Liver (tissue), 9 donors: ENCODE data around the gene RPS19BP1. TPM values are rescaled to one million over a fixed set of nuclear protein-coding genes. Genes with fewer than 3 reads are reported as not detected.
"Not testable (repeated sequence)": the region's sequence is repeated elsewhere in the genome, so short reads cannot be mapped to it uniquely, and the experiment has no call there.

ENCODE experiments used
- DNase-seq: peaks from one replicate; pipeline ENCODE4 v3.0.0-alpha.2; 2017; ENCODE audit warnings: low spot score
- H3K27ac ChIP-seq, 2 donors: one replicate each; pipeline ENCODE4 v1.7.0; 2013; ENCODE audit warnings: inconsistent platforms in 2 of 2, low read length in 2 of 2, control low read depth in 1 of 2, low read depth in 1 of 2, mild to moderate bottlenecking in 1 of 2
- H3K27me3 ChIP-seq, 4 donors: one replicate each; pipeline versions ENCODE4 v1.6.1 to v1.7.0; 2013; ENCODE audit warnings: low read length in 3 of 4, inconsistent platforms in 1 of 4, mild to moderate bottlenecking in 1 of 4, moderate library complexity in 1 of 4; ENCODE audit not compliant: control insufficient read depth in 4 of 4, insufficient read depth in 4 of 4
- H3K36me3 ChIP-seq, 4 donors: one replicate each; pipeline versions ENCODE4 v1.6.1 to v1.7.0; 2013; ENCODE audit warnings: low read length in 3 of 4, mild to moderate bottlenecking in 3 of 4, low read depth in 1 of 4, moderate library complexity in 1 of 4; ENCODE audit not compliant: control insufficient read depth in 4 of 4, insufficient read depth in 3 of 4
- H3K4me1 ChIP-seq, 4 donors: one replicate each; pipeline versions ENCODE4 v1.6.1 to v1.7.0; 2013; ENCODE audit warnings: low read length in 3 of 4, mild to moderate bottlenecking in 3 of 4, moderate library complexity in 1 of 4; ENCODE audit not compliant: control insufficient read depth in 4 of 4, insufficient read depth in 4 of 4
- H3K4me3 ChIP-seq, 3 donors: one replicate each; pipeline versions ENCODE4 v1.6.1 to v1.7.0; 2013; ENCODE audit warnings: low read length in 3 of 3, control low read depth in 1 of 3, low read depth in 1 of 3, mild to moderate bottlenecking in 1 of 3
- H3K9ac ChIP-seq, 2 donors: one replicate each; pipeline ENCODE4 v1.7.0; 2013; ENCODE audit warnings: low read length in 2 of 2, mild to moderate bottlenecking in 2 of 2, moderate library complexity in 2 of 2, control low read depth in 1 of 2, low read depth in 1 of 2
- H3K9me3 ChIP-seq, 4 donors: one replicate each; pipeline versions ENCODE4 v1.6.1 to v1.7.0; 2013; ENCODE audit warnings: low read length in 3 of 4; ENCODE audit not compliant: control insufficient read depth in 4 of 4
- ATF3 ChIP-seq: IDR thresholded peaks from 2 replicates; pipeline ENCODE4 v1.6.1; 2016; ENCODE audit warnings: antibody characterized with exemption
- CTCF ChIP-seq: fragments of 150-350 bp; IDR thresholded peaks from 2 replicates; pipeline ENCODE4 v1.5.1; 2017; ENCODE audit warnings: improper control_type of control experiment, low read depth, low read length; ENCODE audit not compliant: missing input control
- EGR1 ChIP-seq, 2 donors: IDR thresholded peaks; 2 replicates each; pipeline ENCODE4 v1.6.1; 2016 to 2018; ENCODE audit warnings: antibody characterized with exemption in 2 of 2, low read depth in 2 of 2
- FOXA1 ChIP-seq: IDR thresholded peaks from 2 replicates; pipeline ENCODE4 v1.6.1; 2016; ENCODE audit warnings: antibody characterized with exemption
- FOXA2 ChIP-seq: IDR thresholded peaks from 2 replicates; pipeline ENCODE4 v1.6.1; 2016; ENCODE audit warnings: antibody characterized with exemption
- GABPA ChIP-seq, 2 donors: IDR thresholded peaks in 1 of 2; conservative IDR thresholded peaks in 1 of 2; 2 replicates each; pipeline ENCODE4 v1.6.1; 2016; ENCODE audit warnings: antibody characterized with exemption in 2 of 2, mild to moderate bottlenecking in 1 of 2, moderate library complexity in 1 of 2
- HNF4A ChIP-seq, 2 donors: conservative IDR thresholded peaks; 2 replicates each; pipeline ENCODE4 v1.6.1; 2016; ENCODE audit warnings: antibody characterized with exemption in 2 of 2, mild to moderate bottlenecking in 2 of 2
- HNF4G ChIP-seq: IDR thresholded peaks from 2 replicates; pipeline ENCODE4 v1.6.1; 2016; ENCODE audit warnings: antibody characterized with exemption
- MAX ChIP-seq: IDR thresholded peaks from 2 replicates; pipeline ENCODE4 v1.6.1; 2016; ENCODE audit warnings: antibody characterized with exemption
- NR2F2 ChIP-seq: IDR thresholded peaks from 2 replicates; pipeline ENCODE4 v1.6.1; 2016; ENCODE audit warnings: antibody characterized with exemption
- RAD21 ChIP-seq, 2 donors: IDR thresholded peaks; 2 replicates each; pipeline ENCODE4 v1.6.1; 2016; ENCODE audit warnings: antibody characterized with exemption in 2 of 2, mild to moderate bottlenecking in 2 of 2
- REST ChIP-seq: IDR thresholded peaks from 2 replicates; pipeline ENCODE4 v1.6.1; 2016; ENCODE audit warnings: antibody characterized with exemption, mild to moderate bottlenecking
- RXRA ChIP-seq, 2 donors: IDR thresholded peaks; 2 replicates each; pipeline ENCODE4 v1.6.1; 2017 to 2018; ENCODE audit warnings: antibody characterized with exemption in 2 of 2, mild to moderate bottlenecking in 1 of 2
- SP1 ChIP-seq: IDR thresholded peaks from 2 replicates; pipeline ENCODE4 v1.6.1; 2018; ENCODE audit warnings: antibody characterized with exemption, mild to moderate bottlenecking
- TAF1 ChIP-seq: conservative IDR thresholded peaks from 2 replicates; pipeline ENCODE4 v1.6.1; 2016; ENCODE audit warnings: antibody characterized with exemption, mild to moderate bottlenecking
- YY1 ChIP-seq: IDR thresholded peaks from 2 replicates; pipeline ENCODE4 v1.6.1; 2016; ENCODE audit warnings: antibody characterized with exemption, mild to moderate bottlenecking
- ZBTB33 ChIP-seq: IDR thresholded peaks from 2 replicates; pipeline ENCODE4 v1.6.1; 2016; ENCODE audit warnings: antibody characterized with exemption
- WGBS: extraction: QIAGEN DNeasy Blood & Tissue Kit; methylation state at CpG from one replicate; pipeline ENCODE4 v1.1.7; 2013; 5-methylcytosine and 5-hydroxymethylcytosine counted together
- polyA plus RNA-seq, 2 donors: library from polyadenylated mRNA; stranded (reverse) in 1 of 2; unstranded in 1 of 2; fragments of 200-250 nt in 1 of 2; fragments of >200 nt in 1 of 2; fragmentation: Nextera tagmentation in 1 of 2; extraction: Ambion mirVana in 1 of 2; gene quantifications; one replicate each; pipeline versions ENCODE4 v1.2.1 to v1.2.3, GENCODE V29; 2013 to 2015
- total RNA-seq, 2 donors: library from RNA; depleted of rRNA; stranded (reverse); fragments of >200 nt; gene quantifications; one replicate each; pipeline ENCODE4 v1.2.3, GENCODE V29; 2014
- donor health status: healthy.
- donor health status: healthy.
- donor health status: healthy.
- donor health status: healthy.
- donor health status: healthy.

RPS19BP1 gene
- total and polyA plus RNA-seq, 4 donors: 36.3 to 89.6 (median 63.3) TPM

GRCh38 chr22:39508393-39508792 is 24.2 kb downstream of the RPS19BP1 start:
- peaks cover 1 to 8% (median 7%) of the 10 kb centered on the region in 4 donors for H3K4me1 ChIP-seq
- no peak overlapping the region for H3K4me3 ChIP-seq
- peaks cover 16 to 69% (median 56%) of the 10 kb centered on the region in 4 donors for H3K36me3 ChIP-seq
- no peaks in the 10 kb centered on the region for H3K27me3 ChIP-seq
- H3K27ac ChIP-seq: no peak overlapping the region
- H3K9me3 ChIP-seq: no peaks in the 10 kb centered on the region
- no peak overlapping the region for H3K9ac ChIP-seq
- no peak for DNase-seq
- 77% methylated on average over 4 of the region's 4 CpGs for WGBS
- TF ChIP-seq ZBTB33: no peak
- TF ChIP-seq GABPA (IDR thresholded peaks at IDR 0.05 in 1 of 2, conservative IDR thresholded peaks at IDR 0.05 in 1 of 2): no peak
- TF ChIP-seq REST: no peak
- TF ChIP-seq EGR1 (IDR thresholded peaks at IDR 0.05; ENCODE audit: low read depth in 2 of 2): no peak

GRCh38 chr22:39507021-39507420 is 25.5 kb downstream of the RPS19BP1 start:
- 85% methylated on average over 10 of the region's 10 CpGs for WGBS
- H3K27me3 ChIP-seq, H3K4me3 ChIP-seq, DNase-seq, H3K27ac ChIP-seq, H3K9me3 ChIP-seq, H3K9ac ChIP-seq: not testable (repeated sequence)
- H3K4me1 ChIP-seq: peaks cover 1 to 14% (median 12%) of the 10 kb centered on the region in 4 donors
- peaks cover 12 to 61% (median 48%) of the 10 kb centered on the region in 4 donors for H3K36me3 ChIP-seq

GRCh38 chr22:39504071-39504470 is 28.5 kb downstream of the RPS19BP1 start:
- H3K4me3 ChIP-seq: no peak overlapping the region
- no peaks in the 10 kb centered on the region for H3K27me3 ChIP-seq
- WGBS: 96% methylated on average over 16 of the region's 16 CpGs
- H3K27ac ChIP-seq: no peak overlapping the region
- H3K36me3 ChIP-seq: peaks cover 10 to 36% (median 28%) of the 10 kb centered on the region in 4 donors
- H3K9ac ChIP-seq: no peak overlapping the region
- H3K9me3 ChIP-seq: no peaks in the 10 kb centered on the region
- peaks cover 11 to 26% (median 23%) of the 10 kb centered on the region in 4 donors for H3K4me1 ChIP-seq
- no peak for DNase-seq
- TF ChIP-seq RXRA (IDR thresholded peaks at IDR 0.05) (no peak), HNF4A (conservative IDR thresholded peaks at IDR 0.05) (no peak), RAD21 (IDR thresholded peaks at IDR 0.05) (no peak), FOXA1 (no peak), CTCF (no peak), MAX (no peak), SP1 (no peak), GABPA (IDR thresholded peaks at IDR 0.05 in 1 of 2, conservative IDR thresholded peaks at IDR 0.05 in 1 of 2) (no peak), YY1 (no peak), ATF3 (no peak), NR2F2 (no peak), HNF4G (no peak), FOXA2 (no peak), EGR1 (IDR thresholded peaks at IDR 0.05; ENCODE audit: low read depth in 2 of 2) (no peak), REST (no peak), TAF1 (no peak)
